GM11168 (cell line): ENCODE results near the gene LDLRAP1.
"Not testable (repeated sequence)": the region's sequence is repeated elsewhere in the genome, so short reads cannot be mapped to it uniquely, and the experiment has no call there.

Source experiments
- in situ Hi-C: fragments of 300-500 bp; cut with MboI; formaldehyde crosslinking; loops from one replicate; pipeline ENCODE4 v1.12.0; 2022; ENCODE audit warnings: low sequenced_read_pairs; ENCODE audit not compliant: unreplicated experiment

The LDLRAP1 gene

DNA sequence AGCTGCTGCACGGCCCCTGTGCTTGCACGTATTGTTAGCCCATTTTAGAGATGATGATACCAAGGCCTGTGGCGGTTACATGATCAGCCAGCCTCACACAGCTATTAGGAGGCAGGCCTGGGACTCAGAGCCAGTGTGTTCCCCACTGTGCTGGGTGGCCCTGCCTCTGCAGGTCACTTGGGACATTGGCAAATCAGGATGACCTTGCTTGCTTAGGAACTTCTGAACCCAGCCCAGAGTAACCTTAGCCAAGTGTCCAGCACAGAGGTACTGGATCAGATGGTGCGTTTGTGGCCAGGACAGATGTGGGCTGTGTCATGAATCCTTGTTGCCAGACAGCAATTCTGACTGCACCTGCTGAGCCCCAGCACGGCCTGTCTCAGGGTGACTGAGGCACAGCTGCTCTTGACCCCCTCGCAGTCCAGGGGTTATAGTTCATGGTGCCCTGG lies 28.1 kb downstream of the LDLRAP1 start:
- in situ Hi-C loops, result no loop called here

DNA sequence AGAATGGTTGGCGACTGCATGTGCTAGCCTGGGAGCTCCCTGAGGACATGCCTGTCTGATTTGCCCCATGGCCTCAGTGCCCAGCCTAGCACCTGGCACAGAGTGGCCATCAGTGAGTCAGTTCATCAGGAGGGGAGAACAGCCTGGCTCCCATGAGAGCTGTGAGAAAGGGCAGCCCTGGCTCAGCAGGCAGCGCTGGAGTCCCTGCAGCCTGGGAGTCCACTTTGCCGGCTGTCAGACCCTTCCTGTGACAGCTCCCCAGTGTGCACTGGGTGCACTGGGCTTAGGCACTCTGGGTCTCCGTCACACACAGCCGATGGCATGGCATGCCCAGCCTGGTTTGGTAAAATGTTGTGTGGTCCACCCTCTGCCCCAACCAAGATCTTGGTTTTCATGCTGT lies 28.7 kb downstream of the LDLRAP1 start:
- in situ Hi-C loops, result no loop called here

DNA sequence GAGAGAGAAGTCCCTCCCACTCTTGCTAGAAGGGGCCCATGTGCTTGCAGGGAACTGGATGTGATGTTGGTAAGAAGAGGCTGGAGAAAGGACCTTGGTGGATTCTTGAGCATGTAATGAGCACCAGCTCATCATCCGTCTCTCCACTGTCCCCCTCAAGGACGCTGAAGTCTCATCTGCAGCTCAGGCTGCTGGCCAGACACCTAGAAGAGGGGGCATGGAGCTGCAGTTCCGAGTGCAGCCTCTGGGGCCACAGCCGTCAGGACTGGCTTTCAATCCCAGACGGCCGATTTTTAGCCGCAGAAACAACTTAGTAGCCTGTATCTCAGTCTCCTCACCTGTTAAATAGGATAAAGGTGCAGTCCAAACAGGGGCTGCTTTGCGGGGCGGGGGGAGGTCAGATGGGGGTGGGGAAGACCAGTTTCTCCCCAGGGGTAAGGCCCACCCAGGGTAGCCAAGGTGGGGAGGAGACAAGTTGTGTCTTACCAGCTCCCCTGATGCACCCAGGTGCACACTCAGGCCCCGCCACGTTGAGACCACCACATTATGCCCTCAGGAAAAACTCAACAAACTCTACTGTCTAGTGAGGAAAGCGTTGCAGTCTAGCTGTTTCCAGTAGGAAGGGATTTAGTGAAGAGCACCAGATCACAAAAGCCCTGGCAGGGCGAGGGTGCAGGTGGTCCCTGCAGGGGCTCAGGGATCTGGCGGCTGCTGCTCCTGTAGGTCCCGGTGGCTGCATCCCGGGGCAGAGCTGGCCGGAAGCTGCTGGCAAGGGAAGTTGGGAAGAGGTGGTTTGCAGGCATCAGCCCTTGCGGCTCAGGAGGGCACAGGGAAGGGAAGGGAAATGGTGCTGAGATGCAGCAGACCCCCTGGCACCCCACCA lies 29.5 kb downstream of the LDLRAP1 start:
- in situ Hi-C loops, result no loop called here

DNA sequence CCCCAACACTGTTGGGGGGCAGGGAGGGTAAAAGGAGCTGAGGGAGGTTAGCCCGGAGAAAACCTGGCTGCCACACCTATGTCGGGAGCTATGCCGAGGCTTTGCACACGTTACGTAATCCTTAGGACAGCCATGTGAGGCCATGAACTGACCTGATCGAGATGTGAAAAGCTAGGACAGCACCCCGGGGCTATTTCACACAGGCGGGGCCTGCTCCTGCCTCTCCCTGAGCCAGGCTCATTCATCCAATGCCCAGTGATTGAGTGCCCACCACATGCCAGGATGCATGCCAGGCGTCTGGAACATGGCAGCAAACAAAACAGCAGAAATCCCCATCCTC lies 30.2 kb downstream of the LDLRAP1 start:
- in situ Hi-C loops, result no loop called here

DNA sequence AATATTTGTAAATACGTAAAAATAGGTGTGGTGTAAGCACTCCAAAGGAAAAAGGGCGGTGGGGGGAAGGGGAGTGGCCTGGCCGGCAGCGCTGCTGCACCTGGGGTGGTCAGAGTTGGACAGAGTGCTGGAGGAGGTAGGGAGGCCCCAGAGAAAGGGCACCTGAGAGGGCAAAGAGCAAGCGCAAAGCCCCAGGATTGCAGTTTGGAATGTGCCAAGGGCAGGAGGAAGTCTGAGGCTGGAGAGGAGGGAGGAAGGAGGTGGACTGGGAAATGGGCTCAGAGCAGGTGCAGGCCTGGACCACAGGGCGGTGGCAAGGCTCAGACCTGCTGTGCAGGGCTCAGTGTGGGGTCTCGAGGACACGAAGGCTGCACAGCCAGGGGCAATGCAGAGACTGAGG lies 30.6 kb downstream of the LDLRAP1 start:
- in situ Hi-C loops, result no loop called here

DNA sequence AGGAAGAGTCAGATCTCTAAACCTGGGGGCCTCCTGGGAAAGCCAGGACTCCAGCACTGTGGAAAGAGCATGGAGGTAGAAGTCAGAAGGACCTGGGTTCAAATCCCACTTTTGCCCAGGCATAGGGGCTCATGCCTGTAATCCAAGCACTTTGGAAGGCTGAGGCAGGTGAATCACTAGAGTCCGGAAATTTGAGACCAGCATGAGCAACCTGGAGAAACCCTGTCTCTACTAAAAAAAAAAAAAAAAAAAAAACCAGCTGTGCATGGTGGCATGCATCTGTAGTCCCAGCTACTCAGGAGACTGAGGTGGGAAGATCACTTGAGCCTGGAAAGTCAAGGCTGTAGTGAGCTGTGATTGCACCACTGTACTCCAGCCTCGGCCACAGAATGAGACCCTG lies 31.8 kb downstream of the LDLRAP1 start:
- in situ Hi-C loops, result no loop called here

DNA sequence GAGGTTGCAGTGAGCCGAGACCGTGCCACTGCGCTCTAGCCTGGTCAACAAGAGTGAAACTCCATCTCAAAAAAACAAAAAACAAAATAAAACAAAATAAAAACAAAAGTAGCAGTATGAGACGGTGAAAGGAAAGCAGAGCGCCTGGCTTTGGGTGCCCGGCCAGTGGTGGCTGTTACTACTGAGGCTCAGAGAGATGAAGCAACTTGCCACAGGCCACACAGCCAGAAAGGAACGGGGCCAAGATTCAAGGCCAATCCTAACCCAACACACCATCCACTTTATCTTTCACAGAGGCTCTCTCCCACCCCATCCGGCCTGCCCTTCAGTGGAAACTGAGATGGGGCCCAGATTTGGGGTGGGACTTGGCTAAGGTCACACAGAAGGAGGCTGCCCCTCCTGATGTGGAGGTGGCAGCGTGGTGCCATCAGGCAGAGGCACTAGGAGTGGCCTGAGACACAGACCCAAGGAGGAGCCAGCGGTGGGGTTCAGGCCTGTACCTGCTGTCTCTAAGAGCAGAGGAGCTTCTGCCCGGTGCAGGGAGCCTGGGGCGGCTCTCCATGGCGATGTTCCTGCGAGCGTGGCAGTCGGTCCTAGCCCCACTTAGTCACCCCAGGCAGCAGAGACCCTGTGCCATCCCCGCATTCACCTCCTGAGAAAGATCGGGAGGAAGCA lies 33.2 kb downstream of the LDLRAP1 start:
- in situ Hi-C loops, result no loop called here

DNA sequence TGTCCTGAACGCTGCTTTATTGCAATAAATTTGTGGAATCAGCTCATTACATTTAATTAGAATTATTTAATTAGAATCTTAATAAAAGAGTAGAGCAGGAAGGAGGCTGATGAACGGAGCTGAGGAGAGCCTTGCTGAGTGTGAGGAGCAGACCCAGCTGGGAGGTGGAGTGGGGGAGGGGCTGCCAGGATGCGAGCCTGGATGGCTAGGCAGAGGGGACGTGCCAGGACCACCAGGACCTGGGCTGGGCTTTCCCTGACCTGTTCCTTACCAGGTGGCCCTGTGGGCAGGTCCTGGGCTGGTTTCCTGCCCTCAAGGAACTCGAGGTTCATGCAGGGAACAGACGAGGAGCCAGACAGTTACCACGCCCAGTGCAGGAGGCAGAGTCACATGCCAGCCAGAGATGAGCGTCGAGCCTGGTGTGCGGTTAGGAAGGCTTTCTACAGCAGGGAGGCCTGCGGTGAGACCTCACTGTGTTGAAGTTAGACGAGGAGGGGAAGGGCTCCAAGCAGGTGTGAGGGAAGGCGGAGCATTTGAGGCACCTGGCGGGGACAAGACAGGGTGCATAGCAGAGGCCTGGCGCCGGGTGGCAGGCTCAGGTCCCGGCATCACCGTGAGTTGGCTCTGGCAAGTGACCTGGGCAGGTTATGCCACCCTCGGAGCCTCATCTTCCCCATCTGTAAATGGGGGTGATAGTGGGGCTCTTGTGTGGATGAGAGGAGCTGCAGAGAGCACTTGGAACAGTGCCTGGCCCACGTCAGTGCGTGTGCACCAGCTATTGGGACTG lies 33.9 kb downstream of the LDLRAP1 start:
- in situ Hi-C loops, result no loop called here

DNA sequence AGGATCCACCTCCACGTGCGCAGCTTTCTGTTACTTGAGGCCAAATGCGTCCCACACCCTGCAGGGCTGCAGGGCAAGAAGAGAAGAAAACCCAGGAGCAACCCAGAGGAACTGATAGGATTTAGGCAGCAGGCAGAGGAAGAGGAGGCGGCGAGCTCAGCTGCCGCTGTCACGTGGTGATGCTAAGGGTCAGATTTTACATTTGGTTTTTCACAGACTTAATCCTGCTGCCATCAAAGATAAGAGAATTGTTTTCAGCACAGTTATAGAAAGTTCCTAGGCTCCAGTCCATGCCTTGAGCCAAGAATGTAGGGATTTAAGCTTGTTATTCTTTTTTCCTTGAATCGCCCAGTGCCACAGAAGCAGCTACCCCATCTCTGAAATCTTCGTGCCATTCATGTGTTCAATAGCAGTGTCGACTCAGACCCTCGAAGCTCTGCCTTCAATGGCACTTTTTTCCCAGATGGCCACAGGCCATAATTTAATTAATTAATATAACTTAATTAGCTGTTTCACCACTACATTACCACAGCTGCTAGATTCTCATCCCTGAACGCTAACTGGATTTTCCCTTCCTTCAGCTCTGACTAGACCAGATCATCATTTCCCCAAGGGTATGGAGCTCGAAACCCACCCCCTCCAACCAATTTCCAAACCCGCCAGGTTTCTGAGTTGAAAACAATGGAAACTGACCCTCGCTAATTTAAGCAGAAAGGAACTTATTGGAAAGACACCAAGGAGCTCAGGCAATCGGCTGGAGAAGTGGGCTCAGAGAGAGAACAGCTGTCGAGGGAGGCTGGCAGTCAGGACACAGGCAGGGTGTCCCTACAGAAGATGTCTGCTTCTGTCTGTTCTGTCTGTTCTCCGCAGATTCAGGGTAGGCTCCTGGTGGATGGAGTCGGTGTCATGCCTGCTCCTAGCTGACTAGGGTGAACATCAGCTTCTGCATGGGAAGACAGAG lies 36.2 kb downstream of the LDLRAP1 start:
- in situ Hi-C loops, result no loop called here

DNA sequence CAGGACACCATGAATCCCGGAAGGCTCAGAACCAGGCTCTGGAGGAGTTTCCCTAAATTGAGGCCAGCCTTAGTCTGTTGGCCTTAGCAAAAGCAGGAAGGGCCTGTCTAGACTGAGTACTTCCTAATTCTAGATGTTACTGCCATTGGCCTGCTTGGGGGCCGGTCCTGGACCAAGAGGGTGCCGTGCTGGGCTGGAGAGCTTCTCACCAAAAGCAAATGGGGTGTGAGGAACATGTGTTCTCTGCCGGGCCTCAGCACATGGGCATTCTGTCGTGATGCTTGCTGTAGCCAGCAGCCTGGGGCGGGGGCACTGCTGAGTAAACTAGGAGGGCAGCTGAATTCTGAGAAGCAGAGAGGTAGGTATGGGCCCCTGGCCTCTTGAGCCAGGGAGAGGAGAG lies 37.5 kb downstream of the LDLRAP1 start:
- in situ Hi-C loops, result no loop called here

DNA sequence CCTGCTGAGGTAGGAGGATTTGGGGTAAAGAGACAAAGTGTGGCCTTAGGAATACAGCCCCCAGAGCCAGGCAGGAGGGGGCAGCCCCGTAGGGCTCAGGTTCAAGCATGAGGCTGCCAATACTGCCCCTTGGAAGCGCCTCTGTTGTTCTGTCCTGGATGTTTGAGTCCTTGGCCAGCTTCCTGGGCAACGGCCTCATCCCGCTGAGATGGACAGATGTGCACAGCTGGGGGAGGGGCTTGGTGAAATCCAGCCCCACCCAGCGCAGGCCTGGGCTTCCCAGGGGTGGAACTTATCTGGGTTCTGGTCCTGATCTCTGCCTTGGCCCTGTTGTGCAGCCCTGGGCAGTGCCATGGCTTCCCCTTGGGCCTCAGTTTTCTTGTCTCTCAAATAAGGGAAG lies 38.4 kb downstream of the LDLRAP1 start:
- in situ Hi-C loops, result no loop called here

DNA sequence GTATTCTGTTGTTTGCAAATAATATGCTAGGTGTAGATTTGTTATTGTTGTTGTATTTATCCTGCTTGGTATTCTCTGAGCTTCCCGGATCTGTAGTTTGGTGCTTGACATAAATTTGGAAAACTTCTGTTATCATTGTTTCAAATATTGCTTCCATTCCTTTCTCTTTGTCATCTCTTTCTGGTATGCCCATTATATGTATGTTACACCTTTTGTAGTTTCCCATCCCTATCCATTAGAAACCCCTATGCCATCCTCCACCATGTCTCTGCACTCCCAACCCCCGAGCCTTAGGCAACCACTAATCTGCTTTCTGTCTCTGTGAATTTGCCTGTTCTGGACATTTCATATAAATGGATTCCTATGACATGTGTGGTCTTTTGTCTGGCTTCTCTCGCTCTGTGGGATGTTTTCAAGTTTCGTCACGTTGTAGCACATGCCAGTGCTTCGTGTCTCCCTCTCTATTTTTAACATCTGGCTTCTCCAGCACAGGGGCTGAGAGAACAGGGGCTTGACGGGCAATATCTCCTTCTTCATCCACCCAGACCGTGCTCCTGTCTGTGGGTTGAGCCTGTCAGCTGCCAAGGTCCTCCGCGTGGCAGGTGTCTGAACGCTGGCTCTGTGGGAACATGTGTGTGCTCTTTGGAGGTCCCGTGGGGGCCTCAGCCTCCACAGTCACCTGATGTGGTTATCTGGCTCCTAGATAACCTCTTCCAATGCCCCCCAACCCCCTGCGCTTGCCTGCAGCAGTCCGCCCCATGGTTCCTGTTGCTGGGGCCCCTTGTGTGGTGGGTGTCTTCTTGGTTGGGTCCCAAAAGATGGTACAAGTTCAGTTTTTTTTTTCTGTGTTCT lies 40.3 kb downstream of the LDLRAP1 start:
- in situ Hi-C loops, result no loop called here

DNA sequence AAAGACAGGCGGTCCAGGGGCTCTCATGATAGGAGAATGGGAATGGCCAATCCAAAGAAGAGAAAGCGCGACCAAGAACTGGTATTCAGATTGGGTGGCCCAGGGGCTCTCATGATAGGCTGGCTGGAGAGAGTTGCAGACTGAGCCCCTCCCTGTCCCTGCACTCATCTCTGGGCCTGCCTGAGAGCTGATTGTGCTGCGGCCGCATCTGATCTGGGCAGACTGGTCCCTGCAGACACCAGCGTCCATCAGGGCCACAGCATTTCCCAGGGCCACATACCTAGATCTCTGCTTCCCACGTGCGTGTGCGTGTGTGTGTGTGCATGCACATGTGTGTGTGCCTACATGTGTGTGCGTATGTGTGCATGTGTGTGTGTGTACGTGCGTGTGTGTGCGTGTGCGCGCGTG lies 42.8 kb downstream of the LDLRAP1 start:
- in situ Hi-C loops, result no loop called here

DNA sequence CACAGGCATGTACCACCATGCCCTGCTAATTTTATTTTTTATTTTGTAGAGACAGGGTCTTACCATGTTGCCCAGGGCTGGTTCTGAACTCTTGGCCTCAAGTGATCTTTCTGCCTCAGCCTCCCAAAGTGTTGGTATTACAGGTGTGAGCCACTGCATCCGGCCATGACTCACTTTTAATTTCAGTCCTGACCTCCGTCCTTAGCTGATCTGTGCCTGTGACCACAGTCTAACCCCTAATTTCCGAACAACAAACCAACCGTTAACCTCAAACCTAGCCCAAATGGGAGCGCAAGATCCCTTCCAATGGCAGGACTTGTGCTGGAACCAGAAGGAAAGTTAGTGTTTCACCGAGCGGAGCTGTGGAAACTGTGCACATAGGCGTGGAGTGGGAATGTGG lies 43.9 kb downstream of the LDLRAP1 start:
- in situ Hi-C loops, result no loop called here

DNA sequence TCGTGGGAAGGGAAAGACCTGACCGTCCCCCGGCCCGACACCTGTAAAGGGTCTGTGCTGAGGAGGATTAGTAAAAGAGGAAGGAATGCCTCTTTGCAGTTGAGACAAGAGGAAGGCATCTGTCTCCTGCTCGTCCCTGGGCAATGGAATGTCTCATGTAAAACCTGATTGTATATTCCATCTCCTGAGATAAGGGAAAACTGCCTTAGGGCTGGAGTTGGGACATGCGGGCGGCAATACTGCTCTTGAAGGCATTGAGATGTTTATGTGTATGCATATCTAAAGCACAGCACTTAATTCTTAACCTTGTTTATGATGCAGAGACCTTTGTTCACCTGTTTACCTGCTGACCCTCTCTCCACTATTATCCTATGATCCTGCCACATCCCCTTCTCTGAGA lies 44.8 kb downstream of the LDLRAP1 start:
- in situ Hi-C loops, result not testable (repeated sequence)

DNA sequence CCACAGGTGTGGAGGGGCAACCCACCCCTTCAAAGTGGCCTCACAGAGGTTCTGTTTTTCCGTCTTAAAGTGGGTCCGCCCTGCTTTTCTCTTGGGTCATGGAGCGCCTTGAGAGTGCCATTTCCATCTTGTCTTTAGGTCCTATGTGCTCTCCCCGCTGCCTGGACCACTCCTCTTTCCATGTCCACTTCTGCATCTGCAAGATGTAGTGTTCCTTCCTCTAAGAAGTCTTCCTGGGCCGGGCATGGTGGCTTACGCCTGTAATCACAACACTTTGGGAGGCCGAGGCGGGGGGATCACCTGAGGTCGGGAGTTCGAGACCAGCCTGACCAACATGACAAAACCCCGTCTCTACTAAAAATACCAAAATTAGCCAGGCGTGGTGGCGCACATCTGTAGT lies 45.4 kb downstream of the LDLRAP1 start:
- in situ Hi-C loops, result not testable (repeated sequence)

DNA sequence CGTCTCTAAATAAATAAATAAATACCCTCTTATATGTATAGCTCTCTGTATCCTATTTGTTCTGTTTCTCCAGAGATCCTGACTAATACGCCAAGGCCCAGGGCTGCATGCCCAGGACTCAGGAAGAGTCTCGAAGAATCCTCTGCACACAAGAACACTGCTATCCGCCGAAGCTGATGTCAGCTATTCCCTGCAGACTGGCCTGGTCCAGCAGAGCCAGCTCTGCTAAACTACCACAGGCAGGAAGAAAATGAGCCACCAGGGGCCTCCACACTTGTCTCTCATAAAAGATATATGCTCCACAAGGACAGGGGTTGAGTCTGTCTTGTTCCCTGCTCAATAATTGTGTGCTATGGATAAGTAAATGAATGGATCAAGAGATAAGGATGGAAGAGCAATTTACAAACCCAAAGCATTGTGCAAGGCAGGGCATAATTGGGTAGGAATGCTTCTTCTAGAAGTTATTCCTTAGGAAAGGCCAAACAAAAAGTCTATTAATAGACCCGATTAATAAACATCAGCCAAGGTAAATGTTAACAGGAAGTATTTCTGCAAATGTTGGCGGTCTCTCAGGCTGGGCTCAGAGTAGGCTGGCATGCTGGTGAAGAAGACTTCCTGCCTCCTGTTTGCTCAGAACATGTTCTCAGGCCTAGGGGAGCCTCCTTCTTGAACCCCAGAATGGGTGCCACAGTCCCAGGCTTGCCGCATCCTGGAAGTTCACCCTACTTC lies 46.9 kb downstream of the LDLRAP1 start:
- in situ Hi-C loops, result no loop called here

DNA sequence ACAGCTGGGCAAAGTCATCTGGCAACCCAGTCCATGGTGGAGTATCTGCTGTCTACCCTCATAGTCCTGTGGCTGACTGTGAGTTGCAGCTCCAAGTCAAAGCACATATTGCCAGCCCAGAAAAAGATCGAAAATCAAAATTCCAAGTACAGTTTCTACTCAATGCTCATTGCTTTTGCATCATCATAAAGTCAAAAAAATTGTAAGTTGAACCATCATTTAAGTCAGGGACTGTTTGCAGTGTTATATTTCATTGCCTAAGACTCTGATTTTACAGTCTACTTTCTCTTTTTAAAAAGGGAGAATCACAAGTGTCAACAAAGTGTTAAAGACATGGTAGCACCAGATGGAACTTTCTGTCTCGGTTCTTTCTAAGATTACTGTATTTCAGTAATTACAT lies 50.5 kb downstream of the LDLRAP1 start:
- in situ Hi-C loops, result no loop called here
